Activated naive CD8-positive, alpha-beta T cell treated with anti-CD3 and anti-CD28 coated beads, Interleukin-2, amount 10 ng/mL, durations not matched to agents 7 days and 5 days (primary cell): ENCODE data around the gene RIMBP3B. TPM values are rescaled to one million over a fixed set of nuclear protein-coding genes. Genes with fewer than 3 reads are reported as not detected.
A peak's percentile ranks its signal among the peaks of the same experiment; 100 is the strongest.
"Not testable (repeated sequence)": the region's sequence is repeated elsewhere in the genome, so short reads cannot be mapped to it uniquely, and the experiment has no call there.

Experiments used
- ATAC-seq: fragments of 150-1000 bp; cut with Tn5 transposase; one replicate; pipeline ENCODE4 v1.10.0; 2021; ENCODE audit warnings: low read depth, moderate library complexity
- POLR2A ChIA-PET: fragments of 350-600 bp; sonication (Branson Sonifier 250); formaldehyde crosslinking; loops from one replicate; lab custom pipeline; 2021; ENCODE audit warnings: antibody characterized with exemption; lab: Charles Lee
- DNase-seq: peaks from one replicate; pipeline ENCODE4 v3.0.0; 2021
- H3K27ac Mint-ChIP-seq: one replicate; pipeline ENCODE4 v1.8.0; 2022; ENCODE audit warnings: mild to moderate bottlenecking, mixed read lengths
- H3K27me3 Mint-ChIP-seq: one replicate; pipeline ENCODE4 v1.8.0; 2022; ENCODE audit warnings: mild to moderate bottlenecking, moderate library complexity, mixed read lengths
- H3K36me3 Mint-ChIP-seq: one replicate; pipeline ENCODE4 v1.8.0; 2021; ENCODE audit warnings: mild to moderate bottlenecking, mixed read lengths
- H3K4me1 Mint-ChIP-seq: one replicate; pipeline ENCODE4 v1.8.0; 2021; ENCODE audit warnings: mixed read lengths
- H3K4me3 Mint-ChIP-seq: one replicate; pipeline ENCODE4 v1.8.0; 2022; ENCODE audit warnings: mild to moderate bottlenecking, moderate library complexity, mixed read lengths
- H3K9me3 Mint-ChIP-seq: one replicate; pipeline ENCODE4 v1.8.0; 2021; ENCODE audit warnings: mixed read lengths
- total RNA-seq, 2 experiments: library from RNA; stranded (reverse); gene quantifications; one replicate each; pipeline ENCODE4 v1.2.3, GENCODE V29; 2021

The RIMBP3B gene
- total RNA-seq, 2 experiments from 2014 or later, result 0.89 to 1.1 TPM

GRCh38 chr22:21394613-21395012 lies 11.1 kb downstream of the RIMBP3B start:
- H3K27ac Mint-ChIP-seq, POLR2A ChIA-PET, H3K4me1 Mint-ChIP-seq, H3K9me3 Mint-ChIP-seq, H3K27me3 Mint-ChIP-seq, ATAC-seq, DNase-seq, H3K36me3 Mint-ChIP-seq, H3K4me3 Mint-ChIP-seq: not testable (repeated sequence)

- ATAC-seq, H3K9me3 Mint-ChIP-seq, H3K36me3 Mint-ChIP-seq, H3K4me1 Mint-ChIP-seq, H3K27me3 Mint-ChIP-seq, POLR2A ChIA-PET, H3K4me3 Mint-ChIP-seq, H3K27ac Mint-ChIP-seq, DNase-seq: not testable (repeated sequence)
Measured at GRCh38 chr22:21401197-21401969, 17.8 kb downstream of the RIMBP3B start.

- POLR2A ChIA-PET, H3K36me3 Mint-ChIP-seq, DNase-seq, H3K4me1 Mint-ChIP-seq, H3K9me3 Mint-ChIP-seq, H3K27ac Mint-ChIP-seq, H3K4me3 Mint-ChIP-seq, ATAC-seq, H3K27me3 Mint-ChIP-seq: not testable (repeated sequence)
Measured at GRCh38 chr22:21402763-21403314, 19.3 kb downstream of the RIMBP3B start.

- ATAC-seq, H3K9me3 Mint-ChIP-seq, POLR2A ChIA-PET, H3K4me1 Mint-ChIP-seq, H3K36me3 Mint-ChIP-seq, H3K27me3 Mint-ChIP-seq, DNase-seq, H3K4me3 Mint-ChIP-seq, H3K27ac Mint-ChIP-seq: not testable (repeated sequence)
Measured at GRCh38 chr22:21407139-21407538, 23.6 kb downstream of the RIMBP3B start.

- H3K36me3 Mint-ChIP-seq, POLR2A ChIA-PET, DNase-seq, H3K27ac Mint-ChIP-seq, H3K4me1 Mint-ChIP-seq, ATAC-seq, H3K4me3 Mint-ChIP-seq, H3K9me3 Mint-ChIP-seq, H3K27me3 Mint-ChIP-seq: not testable (repeated sequence)
Measured at GRCh38 chr22:21407792-21408191, 24.2 kb downstream of the RIMBP3B start.

GRCh38 chr22:21416375-21416774 lies 32.8 kb downstream of the RIMBP3B start:
- ATAC-seq, H3K9me3 Mint-ChIP-seq, H3K4me3 Mint-ChIP-seq, H3K4me1 Mint-ChIP-seq, H3K27me3 Mint-ChIP-seq, H3K27ac Mint-ChIP-seq, H3K36me3 Mint-ChIP-seq, DNase-seq, POLR2A ChIA-PET: not testable (repeated sequence)

GRCh38 chr22:21417227-21417746 lies 33.7 kb downstream of the RIMBP3B start, which contains the start of gene HIC2:
Gene HIC2, plus strand, starts transcription at chr22:21417371. Its CDS starts 25,461 bp downstream, at chr22:21442832.
- H3K27me3 Mint-ChIP-seq, H3K27ac Mint-ChIP-seq, H3K9me3 Mint-ChIP-seq, H3K4me1 Mint-ChIP-seq, H3K36me3 Mint-ChIP-seq, POLR2A ChIA-PET: not testable (repeated sequence)
- peak; percentile 86 for ATAC-seq
- peak within 1 kb of the TSS; percentile 49 for H3K4me3 Mint-ChIP-seq
- peak; percentile 57 for DNase-seq

- H3K4me3 Mint-ChIP-seq, result peak overlapping the region; percentile 49
- H3K9me3 Mint-ChIP-seq, H3K27ac Mint-ChIP-seq, H3K36me3 Mint-ChIP-seq, H3K4me1 Mint-ChIP-seq, POLR2A ChIA-PET, H3K27me3 Mint-ChIP-seq: not testable (repeated sequence)
- ATAC-seq (peak; percentile 19), DNase-seq (peak; percentile 51)
Measured at GRCh38 chr22:21417853-21418252, 34.3 kb downstream of the RIMBP3B start.

- H3K27ac Mint-ChIP-seq, H3K36me3 Mint-ChIP-seq, H3K4me1 Mint-ChIP-seq, ATAC-seq, POLR2A ChIA-PET, H3K27me3 Mint-ChIP-seq, H3K9me3 Mint-ChIP-seq, DNase-seq, H3K4me3 Mint-ChIP-seq: not testable (repeated sequence)
Measured at GRCh38 chr22:21418974-21419638, 35.6 kb downstream of the RIMBP3B start.

- not testable (repeated sequence) for H3K27ac Mint-ChIP-seq, H3K4me3 Mint-ChIP-seq
Measured at GRCh38 chr22:21420180-21420763, 36.7 kb downstream of the RIMBP3B start.

GRCh38 chr22:21424084-21424709 lies 40.6 kb downstream of the RIMBP3B start:
- POLR2A ChIA-PET, H3K27ac Mint-ChIP-seq, DNase-seq, H3K9me3 Mint-ChIP-seq, ATAC-seq, H3K4me3 Mint-ChIP-seq, H3K36me3 Mint-ChIP-seq, H3K4me1 Mint-ChIP-seq, H3K27me3 Mint-ChIP-seq: not testable (repeated sequence)

More at GRCh38 chr22:21420180-21420763, 36.7 kb downstream of the RIMBP3B start:
- H3K36me3 Mint-ChIP-seq, H3K27me3 Mint-ChIP-seq, H3K9me3 Mint-ChIP-seq, H3K4me1 Mint-ChIP-seq, DNase-seq, POLR2A ChIA-PET: not testable (repeated sequence)
- peak; percentile 55 for ATAC-seq

GRCh38 chr22:21434378-21435233 lies 51.1 kb downstream of the RIMBP3B start:
- H3K27ac Mint-ChIP-seq, H3K4me3 Mint-ChIP-seq, H3K36me3 Mint-ChIP-seq, H3K27me3 Mint-ChIP-seq, DNase-seq, H3K9me3 Mint-ChIP-seq, H3K4me1 Mint-ChIP-seq, POLR2A ChIA-PET: not testable (repeated sequence)
- peak; percentile 67 for ATAC-seq
